ENCODE data around the gene TMCC2. TPM values are rescaled to one million over a fixed set of nuclear protein-coding genes. Genes with fewer than 3 reads are reported as not detected.

The TMCC2 gene
- total RNA-seq, 1 donor from 2014 or later = 3.4 TPM

DNA sequence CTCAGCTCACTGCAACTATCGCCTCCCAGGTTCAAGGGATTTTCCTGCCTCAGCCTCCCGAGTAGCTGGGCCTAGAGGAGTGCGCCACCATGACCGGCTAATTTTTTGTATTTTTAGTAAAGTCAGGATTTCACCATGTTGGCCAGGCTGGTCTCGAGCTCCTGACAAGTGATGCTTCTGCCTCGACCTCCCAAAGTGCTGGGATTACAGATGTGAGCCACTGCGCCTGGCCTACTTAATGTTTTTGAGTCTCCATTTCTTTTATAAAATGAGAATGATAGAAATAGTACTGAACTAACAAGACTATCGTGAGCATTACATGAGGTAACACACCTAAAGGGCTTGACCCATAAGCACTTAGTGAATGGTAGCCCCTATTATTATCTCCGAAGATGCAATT lies 72.4 kb downstream of the TMCC2 start:
- Mint-ChIP-seq H3K4me3 (ENCODE audit: unreplicated experiment) (no peak overlapping the region), H3K9me3 (ENCODE audit: unreplicated experiment) (no peaks in the 10 kb centered on the region), H3K27ac (ENCODE audit: unreplicated experiment) (peak overlapping the region; percentile 98), H3K27me3 (ENCODE audit: unreplicated experiment) (no peaks in the 10 kb centered on the region), H3K36me3 (ENCODE audit: unreplicated experiment) (peaks cover 9% of the 10 kb centered on the region), H3K4me1 (ENCODE audit: unreplicated experiment) (peaks cover 62% of the 10 kb centered on the region)
- no peak for DNase-seq (ENCODE audit: extremely low spot score, unreplicated experiment)
- TF ChIP-seq, protein P1, sequence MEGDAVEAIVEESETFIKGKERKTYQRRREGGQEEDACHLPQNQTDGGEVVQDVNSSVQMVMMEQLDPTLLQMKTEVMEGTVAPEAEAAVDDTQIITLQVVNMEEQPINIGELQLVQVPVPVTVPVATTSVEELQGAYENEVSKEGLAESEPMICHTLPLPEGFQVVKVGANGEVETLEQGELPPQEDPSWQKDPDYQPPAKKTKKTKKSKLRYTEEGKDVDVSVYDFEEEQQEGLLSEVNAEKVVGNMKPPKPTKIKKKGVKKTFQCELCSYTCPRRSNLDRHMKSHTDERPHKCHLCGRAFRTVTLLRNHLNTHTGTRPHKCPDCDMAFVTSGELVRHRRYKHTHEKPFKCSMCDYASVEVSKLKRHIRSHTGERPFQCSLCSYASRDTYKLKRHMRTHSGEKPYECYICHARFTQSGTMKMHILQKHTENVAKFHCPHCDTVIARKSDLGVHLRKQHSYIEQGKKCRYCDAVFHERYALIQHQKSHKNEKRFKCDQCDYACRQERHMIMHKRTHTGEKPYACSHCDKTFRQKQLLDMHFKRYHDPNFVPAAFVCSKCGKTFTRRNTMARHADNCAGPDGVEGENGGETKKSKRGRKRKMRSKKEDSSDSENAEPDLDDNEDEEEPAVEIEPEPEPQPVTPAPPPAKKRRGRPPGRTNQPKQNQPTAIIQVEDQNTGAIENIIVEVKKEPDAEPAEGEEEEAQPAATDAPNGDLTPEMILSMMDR (IDR thresholded peaks at IDR 0.05) = no peak

DNA sequence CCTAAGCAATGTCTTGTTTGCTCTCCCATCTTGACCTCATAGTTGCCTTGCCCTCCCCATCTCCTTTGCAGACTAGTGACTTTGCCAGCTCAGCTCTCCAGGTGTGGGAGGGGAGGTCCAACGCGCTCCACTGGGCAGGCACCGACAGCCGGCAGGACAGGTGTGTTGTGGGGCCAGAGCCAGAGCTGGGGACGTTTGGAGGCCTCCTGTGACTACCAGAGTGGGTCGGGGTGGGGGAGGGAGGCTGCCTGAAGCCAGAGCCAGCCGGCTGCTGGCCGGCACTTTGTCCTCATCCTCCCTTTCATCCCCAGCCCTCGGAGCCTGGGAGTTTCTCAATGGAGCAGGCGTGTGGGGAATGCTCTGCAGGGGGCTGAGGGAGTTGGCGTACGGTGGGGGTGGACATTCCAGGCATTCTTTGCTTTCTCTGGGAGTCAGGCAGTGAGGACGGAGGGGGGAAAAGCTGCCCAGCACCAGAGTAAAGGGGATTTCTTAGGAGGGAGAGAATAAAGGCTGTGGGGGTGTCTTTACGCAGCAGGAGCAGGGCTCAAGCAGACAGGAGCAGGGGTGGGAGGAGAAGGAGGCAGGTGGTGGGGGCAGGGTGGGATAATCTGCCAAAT lies 73.6 kb downstream of the TMCC2 start:
- Mint-ChIP-seq H3K4me3 (ENCODE audit: unreplicated experiment) (peak overlapping the region; percentile 22), H3K27me3 (ENCODE audit: unreplicated experiment) (no peaks in the 10 kb centered on the region), H3K9me3 (ENCODE audit: unreplicated experiment) (no peaks in the 10 kb centered on the region), H3K27ac (ENCODE audit: unreplicated experiment) (peak overlapping the region; percentile 98), H3K4me1 (ENCODE audit: unreplicated experiment) (peaks cover 53% of the 10 kb centered on the region), H3K36me3 (ENCODE audit: unreplicated experiment) (peaks cover 17% of the 10 kb centered on the region)
- TF ChIP-seq, protein P1 (IDR thresholded peaks at IDR 0.05) = no peak
- peak; percentile 93 for DNase-seq (ENCODE audit: extremely low spot score, unreplicated experiment)

GRCh38 chr1:205301842-205302588 lies 74.3 kb downstream of the TMCC2 start:
- no peaks in the 10 kb centered on the region for H3K9me3 Mint-ChIP-seq (ENCODE audit: unreplicated experiment)
- TF ChIP-seq, protein P1 (IDR thresholded peaks at IDR 0.05) = no peak
- peak overlapping the region; percentile 1 for H3K4me3 Mint-ChIP-seq (ENCODE audit: unreplicated experiment)
- no peaks in the 10 kb centered on the region for H3K27me3 Mint-ChIP-seq (ENCODE audit: unreplicated experiment)
- DNase-seq (ENCODE audit: extremely low spot score, unreplicated experiment) = no peak
- H3K4me1 Mint-ChIP-seq (ENCODE audit: unreplicated experiment) = peaks cover 50% of the 10 kb centered on the region
- peak overlapping the region; percentile 98 for H3K27ac Mint-ChIP-seq (ENCODE audit: unreplicated experiment)
- H3K36me3 Mint-ChIP-seq (ENCODE audit: unreplicated experiment) = peaks cover 20% of the 10 kb centered on the region

GRCh38 chr1:205303247-205303888 lies 75.6 kb downstream of the TMCC2 start:
- no peak overlapping the region for H3K4me3 Mint-ChIP-seq (ENCODE audit: unreplicated experiment)
- H3K4me1 Mint-ChIP-seq (ENCODE audit: unreplicated experiment) = peaks cover 40% of the 10 kb centered on the region
- TF ChIP-seq, protein P1 (IDR thresholded peaks at IDR 0.05) = no peak
- no peak for DNase-seq (ENCODE audit: extremely low spot score, unreplicated experiment)
- peaks cover 30% of the 10 kb centered on the region for H3K36me3 Mint-ChIP-seq (ENCODE audit: unreplicated experiment)
- H3K9me3 Mint-ChIP-seq (ENCODE audit: unreplicated experiment) = no peaks in the 10 kb centered on the region
- H3K27me3 Mint-ChIP-seq (ENCODE audit: unreplicated experiment) = no peaks in the 10 kb centered on the region
- peak overlapping the region; percentile 72 for H3K27ac Mint-ChIP-seq (ENCODE audit: unreplicated experiment)
